ENCODE measurements around the gene TMEM182. TPM values are rescaled to one million over a fixed set of nuclear protein-coding genes. Genes with fewer than 3 reads are reported as not detected.

Gene TMEM182
- total RNA-seq, 1 donor from 2014 or later: 4.2 TPM

DNA sequence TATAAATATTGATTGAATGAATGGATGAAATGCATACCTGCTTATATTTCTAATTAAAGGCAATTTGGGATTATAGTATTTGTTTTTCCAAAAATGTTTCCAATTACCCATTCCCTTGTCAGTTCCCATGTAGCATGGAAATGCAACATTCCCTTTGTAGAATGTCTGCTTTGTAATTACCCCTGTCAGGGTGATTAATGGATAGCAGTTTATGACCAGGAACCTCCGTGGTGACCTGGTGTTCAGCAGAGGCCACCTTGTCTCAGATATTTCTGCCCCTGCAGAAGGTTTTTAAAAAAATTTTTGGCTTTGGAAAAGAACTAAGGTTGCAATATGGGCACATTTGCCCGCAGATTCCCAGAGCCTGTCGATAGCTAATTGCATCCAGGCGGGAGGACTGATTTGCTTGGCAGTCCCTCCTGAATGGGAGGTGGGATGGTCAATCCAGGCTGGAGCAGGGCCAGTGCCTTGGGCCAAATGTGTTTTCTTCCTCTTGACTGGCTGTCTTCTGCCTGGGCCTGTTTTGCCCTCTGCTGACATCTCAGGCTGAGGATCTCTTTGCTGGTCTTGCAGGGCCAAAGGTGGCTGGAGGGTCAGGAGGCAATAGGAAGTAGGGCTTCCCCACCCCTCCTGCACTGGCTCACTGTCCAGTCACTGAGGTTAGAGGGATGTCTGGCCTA lies 82.1 kb downstream of the TMEM182 start:
- Mint-ChIP-seq H3K27me3 (ENCODE audit: low read depth) (no peaks in the 10 kb centered on the region), H3K4me3 (ENCODE audit: unreplicated experiment) (no peak overlapping the region), H3K9me3 (ENCODE audit: low read depth) (no peaks in the 10 kb centered on the region), H3K4me1 (ENCODE audit: low read depth) (peaks cover 11% of the 10 kb centered on the region), H3K36me3 (ENCODE audit: low read depth) (no peaks in the 10 kb centered on the region), H3K27ac (ENCODE audit: unreplicated experiment) (no peak overlapping the region)
- DNase-seq (ENCODE audit: low spot score): no peak
- TF ChIP-seq, protein P1, sequence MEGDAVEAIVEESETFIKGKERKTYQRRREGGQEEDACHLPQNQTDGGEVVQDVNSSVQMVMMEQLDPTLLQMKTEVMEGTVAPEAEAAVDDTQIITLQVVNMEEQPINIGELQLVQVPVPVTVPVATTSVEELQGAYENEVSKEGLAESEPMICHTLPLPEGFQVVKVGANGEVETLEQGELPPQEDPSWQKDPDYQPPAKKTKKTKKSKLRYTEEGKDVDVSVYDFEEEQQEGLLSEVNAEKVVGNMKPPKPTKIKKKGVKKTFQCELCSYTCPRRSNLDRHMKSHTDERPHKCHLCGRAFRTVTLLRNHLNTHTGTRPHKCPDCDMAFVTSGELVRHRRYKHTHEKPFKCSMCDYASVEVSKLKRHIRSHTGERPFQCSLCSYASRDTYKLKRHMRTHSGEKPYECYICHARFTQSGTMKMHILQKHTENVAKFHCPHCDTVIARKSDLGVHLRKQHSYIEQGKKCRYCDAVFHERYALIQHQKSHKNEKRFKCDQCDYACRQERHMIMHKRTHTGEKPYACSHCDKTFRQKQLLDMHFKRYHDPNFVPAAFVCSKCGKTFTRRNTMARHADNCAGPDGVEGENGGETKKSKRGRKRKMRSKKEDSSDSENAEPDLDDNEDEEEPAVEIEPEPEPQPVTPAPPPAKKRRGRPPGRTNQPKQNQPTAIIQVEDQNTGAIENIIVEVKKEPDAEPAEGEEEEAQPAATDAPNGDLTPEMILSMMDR (IDR thresholded peaks at IDR 0.05): no peak

DNA sequence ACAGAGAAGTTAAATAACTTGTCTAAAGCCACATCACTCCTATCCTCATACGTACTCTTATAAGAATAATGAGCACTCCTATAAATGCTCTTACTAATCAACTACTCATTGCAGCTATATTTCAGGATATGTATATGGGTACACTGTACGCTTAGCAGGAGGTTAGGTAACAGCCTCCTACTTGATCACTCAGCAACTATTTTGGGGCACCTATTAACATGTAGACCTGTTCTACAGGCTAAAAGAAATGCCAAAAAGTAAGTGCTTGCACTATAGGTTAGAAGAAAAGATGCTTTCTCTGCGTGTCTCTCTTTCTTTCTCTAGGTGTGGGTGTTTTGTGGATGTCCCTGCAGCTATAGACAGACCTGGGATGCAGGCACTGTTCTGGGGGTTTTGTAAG lies 83.1 kb downstream of the TMEM182 start:
- H3K4me3 Mint-ChIP-seq (ENCODE audit: unreplicated experiment): no peak overlapping the region
- no peaks in the 10 kb centered on the region for H3K9me3 Mint-ChIP-seq (ENCODE audit: low read depth)

DNA sequence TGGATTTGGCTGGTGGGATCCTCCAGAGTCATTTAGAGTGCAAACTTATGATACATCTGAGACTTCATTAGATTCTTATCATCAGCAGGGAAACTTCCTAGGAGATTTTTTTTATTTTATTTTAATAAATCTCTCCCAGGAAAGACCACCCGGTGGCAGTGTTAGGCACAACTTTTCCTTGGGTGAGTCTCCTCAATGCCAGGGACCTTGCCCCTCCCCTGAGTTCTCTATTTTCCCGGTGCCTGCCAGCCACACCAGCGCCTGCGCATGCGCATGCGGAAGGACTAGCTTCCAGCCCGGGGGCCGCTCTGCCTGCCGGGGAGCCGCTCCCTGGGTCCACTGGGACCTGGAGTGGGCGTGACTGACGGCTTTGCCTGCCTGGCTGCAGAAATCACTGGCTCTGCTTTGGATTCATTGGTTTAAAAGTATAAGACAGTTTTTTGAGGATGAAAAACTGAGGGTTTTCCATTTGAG lies 86.6 kb downstream of the TMEM182 start:
- peak overlapping the region; percentile 48 for H3K4me3 Mint-ChIP-seq (ENCODE audit: unreplicated experiment)
- peaks cover 5% of the 10 kb centered on the region for H3K27me3 Mint-ChIP-seq (ENCODE audit: low read depth)
- TF ChIP-seq, protein P1 (IDR thresholded peaks at IDR 0.05): peak; percentile 73
- H3K9me3 Mint-ChIP-seq (ENCODE audit: low read depth): no peaks in the 10 kb centered on the region
- H3K36me3 Mint-ChIP-seq (ENCODE audit: low read depth): no peaks in the 10 kb centered on the region
- H3K4me1 Mint-ChIP-seq (ENCODE audit: low read depth): peaks cover 6% of the 10 kb centered on the region
- DNase-seq (ENCODE audit: low spot score): no peak
- H3K27ac Mint-ChIP-seq (ENCODE audit: unreplicated experiment): no peak overlapping the region

More for the DNA sequence above, 83.1 kb downstream of the TMEM182 start:
- TF ChIP-seq, protein P1 (IDR thresholded peaks at IDR 0.05): no peak
- no peak for DNase-seq (ENCODE audit: low spot score)
- Mint-ChIP-seq H3K27me3 (ENCODE audit: low read depth) (no peaks in the 10 kb centered on the region), H3K4me1 (ENCODE audit: low read depth) (peaks cover 9% of the 10 kb centered on the region), H3K36me3 (ENCODE audit: low read depth) (no peaks in the 10 kb centered on the region), H3K27ac (ENCODE audit: unreplicated experiment) (no peak overlapping the region)

DNA sequence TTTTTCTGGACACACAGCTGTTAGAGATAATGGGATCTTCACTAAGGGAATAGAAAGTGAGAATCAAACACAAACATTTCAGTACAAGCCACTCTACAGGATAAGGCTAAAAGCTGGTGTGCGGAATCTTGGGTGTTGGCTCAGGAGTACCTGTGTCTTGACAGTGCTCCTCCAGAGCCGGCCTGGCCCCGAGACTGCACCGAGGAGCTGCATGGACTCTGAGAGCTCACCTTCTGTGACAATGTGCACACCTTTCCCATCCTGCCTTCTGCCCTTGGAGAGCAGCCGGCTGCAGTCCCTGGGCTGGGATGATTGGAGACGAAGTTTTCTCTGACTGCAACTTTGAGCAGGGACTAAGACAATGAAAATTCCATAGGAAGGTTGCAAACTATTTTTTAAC lies 89.1 kb downstream of the TMEM182 start:
- Mint-ChIP-seq H3K27me3 (ENCODE audit: low read depth) (peaks cover 10% of the 10 kb centered on the region), H3K27ac (ENCODE audit: unreplicated experiment) (no peak overlapping the region), H3K4me3 (ENCODE audit: unreplicated experiment) (no peak overlapping the region), H3K4me1 (ENCODE audit: low read depth) (peaks cover 6% of the 10 kb centered on the region), H3K36me3 (ENCODE audit: low read depth) (no peaks in the 10 kb centered on the region), H3K9me3 (ENCODE audit: low read depth) (peaks cover 5% of the 10 kb centered on the region)
- TF ChIP-seq, protein P1 (IDR thresholded peaks at IDR 0.05): no peak
- no peak for DNase-seq (ENCODE audit: low spot score)

DNA sequence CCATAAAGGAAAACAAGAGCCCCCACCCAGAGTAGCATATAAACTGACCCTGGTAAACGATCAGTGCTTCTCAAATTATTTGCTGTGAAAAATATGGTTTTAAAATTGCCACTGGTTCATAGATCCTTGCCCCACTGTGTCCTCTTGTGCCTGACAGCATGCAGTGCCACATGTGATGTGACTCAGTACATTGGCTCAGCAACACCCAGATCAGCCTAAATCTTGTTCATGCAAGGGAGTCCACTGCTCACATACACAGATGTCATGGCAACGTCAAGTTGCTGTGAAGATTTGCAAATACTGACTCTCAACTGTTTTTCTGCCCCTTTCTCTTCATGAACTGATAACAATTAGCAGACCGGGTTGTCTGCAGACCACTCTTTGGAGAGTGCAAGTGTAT lies 91.0 kb downstream of the TMEM182 start:
- no peaks in the 10 kb centered on the region for H3K36me3 Mint-ChIP-seq (ENCODE audit: low read depth)
- H3K4me3 Mint-ChIP-seq (ENCODE audit: unreplicated experiment): no peak overlapping the region
- TF ChIP-seq, protein P1 (IDR thresholded peaks at IDR 0.05): no peak
- no peak for DNase-seq (ENCODE audit: low spot score)
- peaks cover 6% of the 10 kb centered on the region for H3K4me1 Mint-ChIP-seq (ENCODE audit: low read depth)
- H3K9me3 Mint-ChIP-seq (ENCODE audit: low read depth): peaks cover 5% of the 10 kb centered on the region
- H3K27me3 Mint-ChIP-seq (ENCODE audit: low read depth): peaks cover 12% of the 10 kb centered on the region
- H3K27ac Mint-ChIP-seq (ENCODE audit: unreplicated experiment): no peak overlapping the region

Other genes with a start within 250 kb of the TMEM182 start
- not detected in 3 replicates for gene SLC9A2, start 142.5 kb upstream of the TMEM182 start, total RNA-seq

Measured in chondrocyte (in vitro differentiated cells).